Measurements from ENCODE around the gene RAB11FIP3.

Gene RAB11FIP3

GRCh38 chr16:519841-520687 lies 94.6 kb downstream of the RAB11FIP3 start:
- DNase-seq = no peak

GRCh38 chr16:520847-521246 lies 95.4 kb downstream of the RAB11FIP3 start:
- no peak for DNase-seq

GRCh38 chr16:521381-522210 lies 96.1 kb downstream of the RAB11FIP3 start:
- DNase-seq = no peak

GRCh38 chr16:522320-523096 lies 97.1 kb downstream of the RAB11FIP3 start:
- DNase-seq = no peak

- no peak for DNase-seq
Measured at GRCh38 chr16:523097-523741, 97.8 kb downstream of the RAB11FIP3 start.

- no peak for DNase-seq
Measured at GRCh38 chr16:524274-525040, 99.0 kb downstream of the RAB11FIP3 start.

- DNase-seq = no peak
Measured at GRCh38 chr16:525123-525519, 99.7 kb downstream of the RAB11FIP3 start.

GRCh38 chr16:525520-526180 lies 100.2 kb downstream of the RAB11FIP3 start:
- peak in 2 of 5 experiments; percentile 63 to 94 for DNase-seq

- DNase-seq = peak in 1 of 5 experiments; percentile 16
Measured at GRCh38 chr16:526181-527014, 100.9 kb downstream of the RAB11FIP3 start.

- peak; percentile 73 to 92 (median 80) for DNase-seq
Measured at GRCh38 chr16:527015-527903, 101.8 kb downstream of the RAB11FIP3 start, which contains the start of gene CAPN15. Gene CAPN15 (plus strand): TSS chr16:527712. CDS start chr16:546839, 19,127 bp downstream.

GRCh38 chr16:528111-529011 lies 102.9 kb downstream of the RAB11FIP3 start:
- peak in 1 of 5 experiments; percentile 39 for DNase-seq

GRCh38 chr16:529012-529575 lies 103.6 kb downstream of the RAB11FIP3 start:
- DNase-seq = peak in 2 of 5 experiments; percentile 16 to 77

- no peak for DNase-seq
Measured at GRCh38 chr16:530111-530817, 104.8 kb downstream of the RAB11FIP3 start.

- no peak for DNase-seq
Measured at GRCh38 chr16:531494-532125, 106.2 kb downstream of the RAB11FIP3 start.

GRCh38 chr16:533391-534123 lies 108.1 kb downstream of the RAB11FIP3 start:
- DNase-seq = no peak
